Central memory CD4-positive, alpha-beta T cell (primary cell): ENCODE data around the gene ATP10A.
A peak's percentile ranks its signal among the peaks of the same experiment; 100 is the strongest.
"Not testable (repeated sequence)": the region's sequence is repeated elsewhere in the genome, so short reads cannot be mapped to it uniquely, and the experiment has no call there.

Experiments used
- DNase-seq: peaks from one replicate; pipeline ENCODE4 v3.0.0; 2022

Gene ATP10A

GRCh38 chr15:25880877-25881276 is 17.8 kb upstream of the ATP10A start:
- DNase-seq = not testable (repeated sequence)

DNA sequence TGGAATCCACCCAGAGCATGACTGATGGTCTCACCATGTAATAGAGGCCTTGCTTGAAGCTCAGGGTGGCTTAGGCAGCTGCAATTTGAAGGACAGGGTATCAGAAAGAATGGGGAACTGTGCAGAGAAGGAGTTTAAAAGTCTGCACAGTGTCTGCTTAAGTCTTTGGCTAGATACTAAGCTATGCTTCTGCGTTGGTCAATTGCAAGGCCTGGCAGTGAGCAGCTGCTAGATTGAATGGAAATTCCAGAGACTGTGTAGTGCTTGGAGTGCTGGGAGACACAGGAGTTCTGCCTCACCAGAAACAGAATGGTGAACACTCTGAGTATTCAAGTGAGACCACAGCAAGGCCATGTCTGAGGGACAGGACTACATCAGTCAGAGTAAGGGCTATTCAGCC is 17.3 kb upstream of the ATP10A start:
- DNase-seq = no peak

DNA sequence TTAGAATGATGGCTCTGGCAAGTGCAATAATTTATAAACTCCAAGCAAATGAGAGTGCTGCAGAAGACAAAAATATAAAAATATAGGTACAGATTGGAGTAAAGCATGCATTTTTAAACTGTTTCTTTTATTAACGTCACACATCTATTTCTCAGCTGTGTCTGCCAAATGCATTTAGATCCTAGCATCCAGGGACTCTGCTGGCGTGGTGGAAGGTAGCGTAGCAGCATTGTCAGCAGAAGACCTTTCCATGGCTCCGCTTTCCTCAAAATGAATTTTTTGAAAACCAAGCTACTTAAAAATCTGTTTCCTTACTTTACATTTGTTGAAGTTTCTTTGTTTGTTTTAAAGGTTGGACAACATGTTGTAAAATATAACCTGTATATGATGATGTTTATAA is 16.3 kb upstream of the ATP10A start:
- no peak for DNase-seq

DNA sequence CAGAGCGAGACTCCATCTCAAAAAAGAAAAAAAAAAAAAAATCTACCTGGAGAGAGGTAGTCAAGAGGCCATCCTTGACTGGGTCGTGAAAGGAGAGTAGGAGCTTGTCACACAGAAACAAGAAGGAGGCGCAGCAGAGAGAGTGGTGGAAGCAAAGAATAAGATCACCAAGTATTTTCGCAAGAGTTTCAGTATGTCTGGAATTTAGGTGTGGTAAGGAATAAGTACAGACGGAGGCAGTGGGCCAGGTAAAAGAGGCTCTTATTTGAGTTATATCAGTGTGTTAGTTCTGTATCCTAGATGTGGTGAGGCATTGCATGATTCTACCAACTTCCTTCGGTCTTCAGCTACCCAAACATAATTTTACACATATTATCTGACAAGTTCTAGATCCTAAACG is 14.6 kb upstream of the ATP10A start:
- no peak for DNase-seq

GRCh38 chr15:25876231-25877140 is 13.4 kb upstream of the ATP10A start:
- no peak for DNase-seq

DNA sequence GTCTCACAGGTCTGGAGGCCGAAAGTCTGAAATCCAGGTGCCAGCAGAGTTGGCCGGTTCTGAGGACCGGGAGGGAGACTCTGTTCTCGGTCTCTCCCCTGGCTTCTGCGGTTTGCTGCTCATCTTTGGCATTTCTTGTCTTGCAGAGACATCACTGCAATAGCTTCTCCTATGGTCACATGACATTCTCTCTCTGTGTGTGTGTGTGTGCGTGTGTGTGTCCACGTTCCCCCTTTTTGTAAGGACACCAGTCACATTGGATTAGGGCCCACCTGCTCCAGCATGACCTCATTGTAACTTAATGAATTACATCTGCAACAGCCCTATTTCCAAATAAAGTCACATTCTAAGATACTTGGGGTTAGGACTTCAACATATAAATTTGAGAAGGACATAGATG is 12.4 kb upstream of the ATP10A start:
- DNase-seq = no peak

DNA sequence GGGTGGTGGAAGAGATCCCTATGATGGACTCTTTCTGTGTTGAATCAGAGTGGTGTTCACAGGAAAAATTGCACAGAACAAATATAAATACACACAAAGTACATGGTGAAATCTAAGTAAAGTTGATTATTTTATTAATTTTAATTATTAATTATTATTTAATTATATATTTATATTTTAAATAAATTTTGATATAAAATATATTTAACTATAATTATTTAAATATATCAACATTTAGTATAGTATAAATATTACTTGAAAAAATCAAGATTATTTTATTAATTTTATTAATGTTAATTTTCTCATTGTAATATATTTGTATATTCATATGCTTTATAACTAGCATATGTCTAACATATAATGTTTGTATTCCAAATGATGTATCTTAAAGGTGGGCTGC is 11.3 kb upstream of the ATP10A start:
- no peak for DNase-seq

DNA sequence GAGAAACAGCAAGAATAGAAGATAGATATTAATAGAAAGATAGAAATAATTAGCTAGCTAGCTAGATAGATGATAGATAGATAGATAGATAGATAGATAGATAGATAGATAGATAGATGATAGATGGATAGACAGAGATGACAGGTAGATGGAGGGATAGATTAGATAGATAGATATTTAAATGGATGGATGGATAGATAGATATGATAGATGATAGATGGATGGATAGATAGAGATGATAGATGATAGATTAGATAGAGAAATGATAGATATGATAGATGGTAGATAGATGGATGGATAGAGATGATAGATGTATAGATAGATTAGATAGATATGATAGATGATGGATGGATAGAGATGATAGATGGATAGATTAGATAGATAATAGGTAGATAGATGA is 8.3 kb upstream of the ATP10A start:
- DNase-seq = no peak

GRCh38 chr15:25870938-25871337 is 7.8 kb upstream of the ATP10A start:
- no peak for DNase-seq

- DNase-seq = no peak
Measured at GRCh38 chr15:25869701-25870100, 6.6 kb upstream of the ATP10A start.

GRCh38 chr15:25866874-25867273 is 3.7 kb upstream of the ATP10A start:
- no peak for DNase-seq

DNA sequence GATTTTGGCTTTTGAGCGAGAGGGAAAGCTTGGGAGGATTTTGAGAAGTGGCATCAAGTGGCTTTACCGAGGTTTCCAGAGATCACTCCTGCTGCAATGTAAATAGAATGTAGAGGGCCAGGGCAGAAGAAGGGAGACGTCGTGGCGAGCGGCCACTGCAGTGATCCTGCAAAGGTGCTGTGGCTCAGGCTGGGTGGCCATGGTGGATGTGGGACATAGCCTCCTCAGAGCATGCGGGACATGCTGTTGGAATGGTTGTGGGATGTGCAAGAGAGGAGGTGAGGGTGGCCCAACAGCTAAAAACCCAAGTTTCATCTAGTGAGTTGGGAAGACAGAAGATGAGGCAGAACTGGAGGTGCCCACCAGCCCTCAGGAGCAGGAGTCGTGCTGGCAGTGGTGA is 3.1 kb upstream of the ATP10A start:
- DNase-seq = no peak

- no peak for DNase-seq
Measured at GRCh38 chr15:25864966-25865365, 1.8 kb upstream of the ATP10A start.

- DNase-seq = no peak
Measured at GRCh38 chr15:25863968-25864580, 947 bp upstream of the ATP10A start.

GRCh38 chr15:25862472-25863110 is 536 bp downstream of the ATP10A start:
- DNase-seq = peak; percentile 56

DNA sequence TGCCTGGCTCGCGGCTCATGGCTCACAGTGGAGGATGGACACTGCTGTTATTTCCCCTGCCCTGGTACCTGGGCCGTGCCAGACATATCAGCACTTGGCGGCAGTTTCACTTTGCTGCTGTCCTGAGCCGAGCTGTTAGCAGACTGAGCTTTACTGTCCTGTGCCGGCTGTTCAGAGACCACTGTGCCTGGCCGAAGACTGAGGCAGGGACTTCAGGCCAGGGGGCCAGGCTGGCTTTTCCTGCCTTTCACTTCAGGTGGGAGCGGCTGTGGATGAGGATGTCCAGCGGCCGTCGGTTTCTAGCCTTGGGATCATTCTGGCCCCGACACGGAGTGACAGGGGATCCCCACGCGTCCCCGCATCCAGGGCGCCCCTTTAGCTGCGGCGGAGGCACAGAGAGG is 1.1 kb downstream of the ATP10A start:
- peak; percentile 18 for DNase-seq

DNA sequence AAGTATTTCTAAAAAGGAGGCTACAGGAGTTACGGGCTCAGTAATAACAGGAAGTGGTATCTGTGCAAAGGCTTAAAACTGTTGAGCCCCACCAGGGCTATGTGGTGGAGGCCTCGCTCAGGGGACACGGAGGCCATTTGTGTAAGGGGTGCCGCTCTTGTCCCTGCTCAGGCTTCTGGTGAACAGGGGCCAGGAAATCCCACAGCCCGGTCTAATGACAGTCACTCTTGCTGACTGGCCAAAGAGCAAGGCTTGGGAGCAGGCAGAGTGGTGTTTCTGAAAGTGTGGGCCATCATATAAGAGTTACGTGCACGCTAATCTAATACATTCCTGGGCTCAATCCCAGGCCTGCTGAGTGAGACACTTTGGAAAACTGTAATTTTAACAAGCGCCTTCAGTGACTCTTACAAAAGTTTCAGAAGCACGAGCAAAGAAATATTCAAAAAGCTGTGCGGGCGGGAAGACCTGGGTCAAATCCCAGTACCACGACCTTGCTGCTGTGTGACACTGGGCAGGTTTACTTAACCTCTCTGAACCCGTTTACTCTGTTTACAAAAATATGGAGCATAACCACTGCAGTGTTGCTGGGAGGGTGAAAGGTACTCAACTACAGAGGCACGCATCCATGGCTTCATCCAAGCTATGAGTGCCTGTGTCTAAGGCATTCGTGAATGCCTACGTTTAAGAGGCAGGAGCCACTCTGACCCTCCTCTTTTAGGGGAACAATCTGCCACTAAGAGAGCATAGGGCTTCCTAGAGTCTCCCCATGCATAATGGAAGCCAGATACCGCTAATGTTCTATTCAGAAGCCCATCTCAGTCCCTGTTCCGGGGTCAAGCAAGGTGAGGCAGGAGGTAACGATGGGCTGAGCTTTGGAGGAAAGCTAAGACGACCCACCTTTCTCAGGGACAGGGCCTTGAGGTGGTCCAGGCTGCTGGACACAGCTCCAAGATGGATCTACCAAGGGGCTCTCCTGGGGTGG is 2.0 kb downstream of the ATP10A start:
- DNase-seq = peak; percentile 39

DNA sequence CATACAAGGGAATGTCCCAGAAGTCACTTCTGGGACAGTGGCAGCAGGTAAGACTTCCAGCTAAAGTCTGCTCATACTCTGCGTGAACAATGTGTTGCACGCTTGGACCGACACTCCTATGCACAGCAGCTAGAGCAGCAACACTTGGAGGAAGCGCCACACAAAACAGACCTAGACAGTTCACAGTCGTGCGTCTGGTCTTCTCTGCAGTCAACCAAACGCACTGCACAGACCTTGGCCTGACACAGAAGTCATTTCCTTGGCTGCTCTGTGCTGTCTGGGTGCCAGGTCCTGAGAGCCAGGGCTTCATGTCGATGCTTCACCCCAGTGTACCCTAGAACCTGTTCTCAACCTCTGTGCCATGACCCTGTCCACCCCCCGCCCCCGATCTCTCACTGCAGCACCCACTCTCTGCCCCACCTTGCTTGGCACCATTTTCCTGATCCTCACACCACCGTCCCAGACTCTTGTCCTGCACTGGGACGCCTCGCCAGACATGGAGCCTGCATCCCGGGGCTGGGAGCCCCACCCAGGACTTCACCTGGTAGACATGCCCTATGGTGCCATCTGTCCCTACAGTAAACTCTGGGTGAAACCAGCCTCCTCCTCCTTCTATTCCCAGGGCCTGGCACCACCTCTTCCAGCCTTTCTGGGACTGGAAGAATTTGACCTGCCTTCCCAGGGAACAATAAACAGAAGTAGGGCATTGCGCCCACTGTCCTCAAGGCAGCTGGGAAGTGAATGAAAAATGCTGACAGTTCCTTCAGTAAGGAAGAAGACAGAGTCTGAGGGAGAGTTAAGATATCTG is 3.1 kb downstream of the ATP10A start:
- DNase-seq = peak; percentile 49

DNA sequence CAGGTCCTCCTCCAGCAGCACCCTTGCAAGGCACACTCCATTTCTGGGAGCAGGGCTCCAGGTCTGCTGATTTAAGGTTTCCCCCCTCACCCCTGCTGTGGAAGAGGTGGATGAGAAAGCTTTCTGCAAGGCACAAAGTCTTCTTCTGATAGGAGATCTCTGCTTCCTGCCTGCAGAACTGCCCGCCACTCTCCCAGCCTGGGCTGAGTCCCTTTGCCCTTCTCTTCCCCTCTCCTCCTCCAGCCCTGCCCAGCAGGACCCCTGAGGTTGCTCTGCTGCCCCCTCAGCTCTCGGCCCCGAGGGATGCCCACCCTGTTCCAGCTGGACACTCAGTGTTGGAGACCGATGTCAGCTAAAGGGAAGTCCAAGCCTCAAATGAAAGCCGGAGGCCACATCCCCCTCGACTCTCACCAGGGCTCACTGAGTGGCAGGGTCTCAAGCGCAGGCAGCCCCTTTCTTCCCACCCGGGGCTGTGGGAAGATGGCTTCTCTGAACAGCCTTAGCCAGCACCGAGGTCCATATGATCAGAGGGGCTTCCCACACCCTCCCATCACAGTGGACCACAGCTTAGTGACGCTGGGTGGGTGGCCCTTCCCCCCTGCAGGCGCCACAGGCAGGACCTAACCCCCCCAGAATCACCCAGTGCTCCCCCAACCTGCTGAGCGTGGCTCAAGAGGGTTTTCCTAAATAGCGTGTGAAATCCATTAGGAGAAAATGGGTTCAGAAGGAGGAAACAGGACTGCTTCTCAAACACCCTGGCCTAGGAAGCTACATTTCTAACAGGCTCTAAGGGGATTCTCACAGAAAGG is 4.0 kb downstream of the ATP10A start:
- no peak for DNase-seq

- DNase-seq = not testable (repeated sequence)
Measured at GRCh38 chr15:25856059-25856458, 7.1 kb downstream of the ATP10A start.
